Measurements from ENCODE around the gene GMDS.

GRCh38 chr6:1836690-1837089 is 408.7 kb downstream of the GMDS start:
- TF ChIP-seq CTCF (IDR thresholded peaks at IDR 0.05) (no peak), POLR2A (IDR thresholded peaks at IDR 0.05) (no peak)
